Hypothalamus (tissue), 51 donors: ENCODE measurements around the gene ZBTB9.

Experiments
- DNase-seq, 51 donors: peaks; one replicate each; lab custom pipeline; 2025; lab: John Stamatoyannopoulos, UW

The ZBTB9 gene

DNA sequence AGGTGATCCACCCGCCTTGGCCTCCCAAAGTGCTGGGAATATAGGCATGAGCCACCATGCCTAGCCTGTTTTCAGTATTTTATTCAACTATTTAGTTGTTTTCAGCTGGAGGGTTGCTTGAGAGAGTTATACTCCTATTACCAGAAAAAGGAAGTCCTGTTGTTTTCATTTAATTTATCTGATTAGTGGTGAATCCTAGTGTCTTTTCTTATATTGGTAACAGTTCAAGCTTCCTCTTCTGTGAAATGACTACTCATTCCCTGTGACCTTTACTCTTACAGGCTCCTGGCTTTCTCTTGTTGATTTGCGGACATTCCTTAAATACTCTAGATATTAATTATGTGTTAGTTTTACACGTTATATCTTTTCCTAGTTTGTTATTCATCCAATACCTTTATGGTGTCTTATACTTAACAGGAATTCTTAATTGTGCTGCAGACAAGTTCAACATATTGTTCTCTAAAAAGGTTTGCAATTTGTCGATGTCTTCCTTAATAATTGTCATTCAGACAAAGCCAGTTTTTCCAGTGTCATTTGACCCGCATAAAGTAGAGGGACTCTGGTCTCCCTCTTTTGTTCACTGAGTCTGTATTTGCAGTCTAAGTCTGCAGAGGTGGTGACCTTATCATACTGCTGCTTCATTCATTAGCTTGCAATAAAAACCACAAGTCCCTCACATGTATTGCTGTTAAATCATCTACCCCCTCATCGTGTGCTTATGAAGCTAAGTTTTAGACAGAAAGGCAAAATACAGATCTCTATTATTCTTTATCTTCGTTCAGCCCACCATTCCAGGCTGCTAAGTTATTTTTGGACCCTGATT lies 51.4 kb downstream of the ZBTB9 start:
- DNase-seq, result no peak
